B cell (primary cell): ENCODE results near the gene LRTM2. TPM values are rescaled to one million over a fixed set of nuclear protein-coding genes. Genes with fewer than 3 reads are reported as not detected.

ENCODE experiments used
- ATAC-seq: fragments of 200-7000 bp; cut with Tn5 transposase; one replicate; pipeline ENCODE4 v1.10.0; 2021; ENCODE audit warnings: low read depth, mild to moderate bottlenecking, moderate number of reproducible peaks, moderate library complexity
- CTCF ChIA-PET: fragments of 350-600 bp; sonication (Branson Sonifier 250); formaldehyde crosslinking; loops from one replicate; lab custom pipeline; 2021; ENCODE audit warnings: antibody characterized with exemption, inconsistent platforms; lab: Charles Lee
- POLR2A ChIA-PET: fragments of 350-600 bp; sonication (Branson Sonifier 250); formaldehyde crosslinking; loops from one replicate; lab custom pipeline; 2021; ENCODE audit warnings: antibody characterized with exemption; lab: Charles Lee
- DNase-seq: peaks from one replicate; pipeline ENCODE4 v3.0.0; 2013
- H2AFZ ChIP-seq: 2 replicates; pipeline ENCODE4 v1.6.1; 2012; ENCODE audit warnings: mild to moderate bottlenecking, low read depth, low read length; ENCODE audit not compliant: insufficient read depth, poor library complexity, severe bottlenecking
- H3K27ac ChIP-seq, 2 donors: 1 replicate in 1 of 2; 2 replicates in 1 of 2; pipeline ENCODE4 v1.5.1; 2012 to 2013; ENCODE audit warnings: low read length in 2 of 2, mild to moderate bottlenecking in 2 of 2, moderate library complexity in 1 of 2
- H3K27me3 ChIP-seq, 4 experiments: fragments of 200-600 bp in 1 of 4; sonication (generic) in 1 of 4; replicated peaks in 1 of 4; 1 replicate in 2 of 4; 2 replicates in 2 of 4; pipeline versions ENCODE4 v1.6.1 to v1.7.0; 2013 to 2016; ENCODE audit warnings: low read length in 3 of 4, mild to moderate bottlenecking in 2 of 4, mixed read lengths in 1 of 4, moderate library complexity in 1 of 4; ENCODE audit not compliant: insufficient read depth in 4 of 4, control insufficient read depth in 3 of 4; ENCODE audit errors: control extremely low read depth in 1 of 4
- H3K36me3 ChIP-seq, 2 experiments: replicated peaks in 1 of 2; 1 replicate in 1 of 2; 2 replicates in 1 of 2; pipeline versions ENCODE4 v1.6.1 to v1.7.1; 2013; ENCODE audit warnings: low read length in 1 of 2; ENCODE audit not compliant: insufficient read depth in 2 of 2, control insufficient read depth in 1 of 2; ENCODE audit errors: control extremely low read depth in 1 of 2, extremely low read depth in 1 of 2
- H3K4me1 ChIP-seq, 2 donors: fragments of 200-600 bp in 1 of 2; sonication (generic) in 1 of 2; 1 replicate in 1 of 2; 2 replicates in 1 of 2; pipeline versions ENCODE4 v1.5.1 to v1.6.1; 2013 to 2017; ENCODE audit warnings: low read length in 2 of 2; ENCODE audit not compliant: control insufficient read depth in 2 of 2, insufficient read depth in 2 of 2
- H3K4me2 ChIP-seq: replicated peaks from 2 replicates; pipeline ENCODE3; 2012; ENCODE audit warnings: mild to moderate bottlenecking, low read depth, low read length; ENCODE audit not compliant: poor library complexity, severe bottlenecking
- H3K4me3 ChIP-seq, 5 experiments: fragments of 200-600 bp in 1 of 5; sonication (generic) in 1 of 5; 1 replicate in 3 of 5; 2 replicates in 2 of 5; pipeline versions ENCODE4 v1.5.1 to v1.7.0; 2011 to 2016; ENCODE audit warnings: low read length in 4 of 5, mild to moderate bottlenecking in 4 of 5, low read depth in 2 of 5, control low read depth in 1 of 5, moderate library complexity in 1 of 5; ENCODE audit not compliant: insufficient read depth in 1 of 5; ENCODE audit errors: control extremely low read depth in 1 of 5, extremely low read depth in 1 of 5
- H3K79me2 ChIP-seq: fragments of 200-600 bp; sonication (generic); one replicate; pipeline ENCODE4 v1.6.0; 2016; ENCODE audit warnings: low read length; ENCODE audit not compliant: control insufficient read depth, insufficient read depth
- H3K9ac ChIP-seq: fragments of 200-600 bp; sonication (generic); 2 replicates; pipeline ENCODE4 v1.6.1; 2017; ENCODE audit warnings: mild to moderate bottlenecking, low read length, moderate library complexity
- H3K9me3 ChIP-seq, 3 donors: one replicate each; pipeline versions ENCODE4 v1.6.1 to v1.7.1; 2013; ENCODE audit warnings: low read length in 2 of 3; ENCODE audit not compliant: control insufficient read depth in 2 of 3, insufficient read depth in 1 of 3; ENCODE audit errors: control extremely low read depth in 1 of 3
- H4K20me1 ChIP-seq: 2 replicates; pipeline ENCODE4 v1.6.0; 2012; ENCODE audit warnings: mild to moderate bottlenecking, low read length; ENCODE audit not compliant: insufficient read depth, control insufficient read depth, poor library complexity, severe bottlenecking
- H3K27ac Mint-ChIP-seq: one replicate; pipeline ENCODE4 v1.8.0; 2021; ENCODE audit warnings: mixed read lengths
- H3K27me3 Mint-ChIP-seq: one replicate; pipeline ENCODE4 v1.8.0; 2021; ENCODE audit warnings: mixed read lengths
- H3K4me1 Mint-ChIP-seq: one replicate; pipeline ENCODE4 v1.8.0; 2021; ENCODE audit warnings: mixed read lengths
- H3K4me3 Mint-ChIP-seq: one replicate; pipeline ENCODE4 v1.8.0; 2021; ENCODE audit warnings: mixed read lengths
- H3K9me3 Mint-ChIP-seq: one replicate; pipeline ENCODE4 v1.8.0; 2022; ENCODE audit warnings: mixed read lengths; ENCODE audit not compliant: insufficient read depth
- EZH2 ChIP-seq: IDR thresholded peaks from 2 replicates; pipeline ENCODE4 v1.6.1; 2012; ENCODE audit warnings: borderline replicate concordance, low read depth, mild to moderate bottlenecking, moderate library complexity, low read length; ENCODE audit not compliant: insufficient read depth, poor library complexity, severe bottlenecking
- WGBS: methylation state at CpG from one replicate; pipeline ENCODE4 v1.1.5; 2013; ENCODE audit warnings: missing lambda C conversion rate; ENCODE audit not compliant: insufficient coverage; 5-methylcytosine and 5-hydroxymethylcytosine counted together
- intact Hi-C: fragments of 100-400 bp; cut with micrococcal nuclease; formaldehyde crosslinking; loops from one replicate; pipeline ENCODE4 v1.10.0; 2022
- polyA plus RNA-seq: library from polyadenylated mRNA; depleted of rRNA; stranded (reverse); fragments of >200 nt; gene quantifications from 2 replicates; pipeline ENCODE4 v1.2.3, GENCODE V29; 2012
- total RNA-seq, 2 donors: library from RNA; stranded (reverse); fragments of 120-200 nt in 1 of 2; gene quantifications; 1 replicate in 1 of 2; 2 replicates in 1 of 2; pipeline versions ENCODE4 v1.2.3 to v1.2.4, GENCODE V29; 2013 to 2022
- TF ChIP-seq, protein P1 (sequence below): fragments of 200-600 bp; IDR thresholded peaks from one replicate; pipeline ENCODE4 v1.8.0; 2022; ENCODE audit warnings: antibody characterized with exemption, mild to moderate bottlenecking

LRTM2 gene
- total and polyA plus RNA-seq, 2 donors (not counting 1 experiment from before 2014, with no cell fraction given) = not detected

DNA sequence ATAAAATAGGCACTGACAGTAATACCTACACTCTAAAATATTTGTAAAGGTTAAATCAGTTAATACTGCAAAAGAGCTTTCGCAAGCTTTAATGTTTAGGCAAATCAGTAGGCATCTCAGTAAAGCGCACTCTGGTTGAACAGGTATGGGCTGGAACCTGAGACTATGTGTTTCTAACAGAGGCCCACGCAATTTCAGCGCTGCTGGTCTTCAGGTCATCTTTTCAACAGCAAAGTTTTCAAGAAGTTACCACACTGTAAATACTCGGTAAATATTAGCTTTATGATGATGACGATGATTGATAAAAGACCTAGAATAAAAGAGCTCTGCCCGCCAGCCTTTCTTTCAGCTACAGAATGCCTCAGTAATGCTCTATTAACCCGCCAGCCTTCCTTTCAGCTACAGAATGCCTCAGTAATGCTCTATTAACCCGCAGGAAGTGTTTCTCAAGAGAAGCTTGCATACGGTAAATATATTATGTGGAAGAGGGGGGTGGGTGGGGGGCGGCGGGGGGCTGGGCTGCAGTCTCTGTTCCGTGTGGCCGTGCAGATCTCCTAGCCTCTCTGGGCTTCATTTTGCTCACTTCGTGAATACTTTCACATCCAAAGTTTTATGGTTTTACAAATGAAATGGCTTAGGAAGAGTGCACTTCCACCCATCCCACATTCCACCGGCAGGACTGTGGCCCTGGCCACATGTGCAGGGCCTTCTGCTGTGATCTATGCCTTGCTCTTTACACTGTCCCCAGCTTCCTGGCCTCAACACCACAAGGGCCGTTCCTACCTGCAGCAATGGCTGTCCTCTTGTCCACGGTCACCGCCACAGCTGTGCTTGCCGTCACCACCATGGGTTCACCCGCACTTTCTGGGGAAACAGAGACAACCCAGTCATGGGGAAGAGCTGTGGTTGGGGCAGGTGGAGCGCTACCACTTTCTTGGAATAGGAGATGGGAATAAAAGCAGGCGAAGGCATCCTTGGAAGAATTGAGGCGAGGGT, 19.9 kb downstream of the LRTM2 start:
- Mint-ChIP-seq H3K27me3 (peaks cover 5% of the 10 kb centered on the region), H3K9me3 (no peaks in the 10 kb centered on the region), H3K27ac (no peak overlapping the region), H3K4me3 (no peak overlapping the region), H3K4me1 (peaks cover 35% of the 10 kb centered on the region)
- Histone ChIP-seq H3K9ac (no peak overlapping the region), H3K9me3 (no peaks in the 10 kb centered on the region), H3K4me2 (no peak overlapping the region), H2AFZ (no peak overlapping the region), H3K4me3 (no peak overlapping the region), H3K79me2 (no peaks in the 10 kb centered on the region), H3K36me3 (no peaks in the 10 kb centered on the region), H3K27ac (no peak overlapping the region), H3K27me3 (peaks cover 0 to 4% (median 0%) of the 10 kb centered on the region in 4 experiments), H4K20me1 (no peaks in the 10 kb centered on the region), H3K4me1 (peaks cover 13 to 18% of the 10 kb centered on the region in 2 donors)
- ChIA-PET CTCF (interaction anchor here (0.7 to 2.8 kb wide), 2 partner anchors 100 to 111 kb away, joined by 3 to 12 read pairs; no protein-coding TSS in a partner anchor), POLR2A (no interaction called here)
- TF ChIP-seq EZH2 = no peak
- TF ChIP-seq, protein P1, sequence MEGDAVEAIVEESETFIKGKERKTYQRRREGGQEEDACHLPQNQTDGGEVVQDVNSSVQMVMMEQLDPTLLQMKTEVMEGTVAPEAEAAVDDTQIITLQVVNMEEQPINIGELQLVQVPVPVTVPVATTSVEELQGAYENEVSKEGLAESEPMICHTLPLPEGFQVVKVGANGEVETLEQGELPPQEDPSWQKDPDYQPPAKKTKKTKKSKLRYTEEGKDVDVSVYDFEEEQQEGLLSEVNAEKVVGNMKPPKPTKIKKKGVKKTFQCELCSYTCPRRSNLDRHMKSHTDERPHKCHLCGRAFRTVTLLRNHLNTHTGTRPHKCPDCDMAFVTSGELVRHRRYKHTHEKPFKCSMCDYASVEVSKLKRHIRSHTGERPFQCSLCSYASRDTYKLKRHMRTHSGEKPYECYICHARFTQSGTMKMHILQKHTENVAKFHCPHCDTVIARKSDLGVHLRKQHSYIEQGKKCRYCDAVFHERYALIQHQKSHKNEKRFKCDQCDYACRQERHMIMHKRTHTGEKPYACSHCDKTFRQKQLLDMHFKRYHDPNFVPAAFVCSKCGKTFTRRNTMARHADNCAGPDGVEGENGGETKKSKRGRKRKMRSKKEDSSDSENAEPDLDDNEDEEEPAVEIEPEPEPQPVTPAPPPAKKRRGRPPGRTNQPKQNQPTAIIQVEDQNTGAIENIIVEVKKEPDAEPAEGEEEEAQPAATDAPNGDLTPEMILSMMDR = no peak
- DNase-seq (no peak), ATAC-seq (no peak)
- intact Hi-C loops = no loop called here
- 91% methylated on average over 11 of the region's 24 CpGs for WGBS

DNA sequence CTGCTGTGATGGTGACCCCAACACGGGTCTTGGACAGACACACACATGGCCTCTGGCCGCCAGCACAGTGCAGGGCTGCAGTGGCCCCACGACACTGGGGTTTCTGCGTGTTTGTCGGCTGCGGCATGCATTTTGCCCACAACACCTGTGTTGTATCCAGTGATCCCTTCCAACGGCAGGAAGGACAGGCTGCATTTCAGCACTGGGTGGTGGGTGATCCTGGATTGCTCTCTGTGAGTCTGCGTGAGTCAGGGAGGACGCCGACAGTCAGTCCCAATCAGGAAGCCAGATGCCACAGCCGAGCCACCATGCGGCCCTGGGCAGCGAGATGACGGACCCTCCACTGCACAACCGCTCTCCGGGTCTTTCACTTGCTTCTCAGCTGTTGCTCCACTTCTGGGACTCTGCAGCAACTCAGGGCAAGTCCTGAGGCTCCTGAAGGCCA, 20.6 kb downstream of the LRTM2 start:
- CTCF ChIA-PET = interaction anchor here (2.8 kb wide), 1 partner anchor 99 kb away, joined by 12 read pairs; no protein-coding TSS in a partner anchor

More for the DNA sequence above, 20.6 kb downstream of the LRTM2 start:
- peaks cover 13 to 18% of the 10 kb centered on the region in 2 donors for H3K4me1 ChIP-seq
- no peak overlapping the region for H3K27ac ChIP-seq
- intact Hi-C loops = no loop called here
- no peak for ATAC-seq
- no peaks in the 10 kb centered on the region for H4K20me1 ChIP-seq
- H3K9me3 ChIP-seq = no peaks in the 10 kb centered on the region
- H3K9ac ChIP-seq = no peak overlapping the region
- no peak overlapping the region for H3K4me2 ChIP-seq
- H3K27me3 ChIP-seq = peaks cover 0 to 4% (median 0%) of the 10 kb centered on the region in 4 experiments
- no peak overlapping the region for H3K4me3 Mint-ChIP-seq
- no peak for DNase-seq
- H3K4me1 Mint-ChIP-seq = peaks cover 35% of the 10 kb centered on the region
- H3K9me3 Mint-ChIP-seq = no peaks in the 10 kb centered on the region
- no peaks in the 10 kb centered on the region for H3K36me3 ChIP-seq
- no peaks in the 10 kb centered on the region for H3K79me2 ChIP-seq
- no peak overlapping the region for H3K4me3 ChIP-seq
- no peak overlapping the region for H3K27ac Mint-ChIP-seq
- TF ChIP-seq, protein P1 = no peak
- no peak for TF ChIP-seq EZH2
- WGBS = 96% methylated on average over 16 of the region's 16 CpGs
- no peak overlapping the region for H2AFZ ChIP-seq
- POLR2A ChIA-PET = no interaction called here
- peaks cover 3% of the 10 kb centered on the region for H3K27me3 Mint-ChIP-seq
